Fibroblast of lung (primary cell): ENCODE results near the gene ASH1L.

Source experiments
- EZH2 ChIP-seq: IDR thresholded peaks from 2 replicates; pipeline ENCODE4 v1.5.1; 2012; ENCODE audit warnings: low read length, control low read depth, mild to moderate bottlenecking; ENCODE audit errors: missing control alignments
- TF ChIP-seq, protein P1 (sequence below), 2 donors: IDR thresholded peaks in 1 of 2; conservative IDR thresholded peaks in 1 of 2; 1 replicate in 1 of 2; 2 replicates in 1 of 2; pipeline ENCODE4 v1.5.1; 2011 to 2012; ENCODE audit warnings: low read length in 2 of 2, control low read depth in 1 of 2, inconsistent platforms in 1 of 2, low read depth in 1 of 2, mild to moderate bottlenecking in 1 of 2

DNA sequence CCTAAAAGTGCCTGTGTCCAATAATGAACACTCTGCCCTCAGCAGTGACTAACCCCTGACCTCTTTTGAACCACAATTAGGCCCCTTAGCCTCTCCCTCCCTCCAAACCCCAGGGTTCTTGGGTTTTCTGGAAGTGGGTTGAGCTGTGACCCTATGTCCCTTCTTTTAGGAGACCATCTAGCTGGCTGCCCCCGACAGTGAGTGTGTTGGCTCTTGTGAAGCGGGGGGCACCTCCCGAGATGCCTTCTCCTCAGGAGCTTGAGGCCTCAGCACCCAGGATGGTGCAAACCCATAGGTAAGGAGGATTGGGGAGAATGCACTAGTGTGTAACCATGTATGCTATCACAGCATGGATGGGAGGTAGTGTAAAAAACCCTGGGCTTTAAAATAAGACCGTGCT is 234.6 kb downstream of the ASH1L start:
- TF ChIP-seq, protein P1, sequence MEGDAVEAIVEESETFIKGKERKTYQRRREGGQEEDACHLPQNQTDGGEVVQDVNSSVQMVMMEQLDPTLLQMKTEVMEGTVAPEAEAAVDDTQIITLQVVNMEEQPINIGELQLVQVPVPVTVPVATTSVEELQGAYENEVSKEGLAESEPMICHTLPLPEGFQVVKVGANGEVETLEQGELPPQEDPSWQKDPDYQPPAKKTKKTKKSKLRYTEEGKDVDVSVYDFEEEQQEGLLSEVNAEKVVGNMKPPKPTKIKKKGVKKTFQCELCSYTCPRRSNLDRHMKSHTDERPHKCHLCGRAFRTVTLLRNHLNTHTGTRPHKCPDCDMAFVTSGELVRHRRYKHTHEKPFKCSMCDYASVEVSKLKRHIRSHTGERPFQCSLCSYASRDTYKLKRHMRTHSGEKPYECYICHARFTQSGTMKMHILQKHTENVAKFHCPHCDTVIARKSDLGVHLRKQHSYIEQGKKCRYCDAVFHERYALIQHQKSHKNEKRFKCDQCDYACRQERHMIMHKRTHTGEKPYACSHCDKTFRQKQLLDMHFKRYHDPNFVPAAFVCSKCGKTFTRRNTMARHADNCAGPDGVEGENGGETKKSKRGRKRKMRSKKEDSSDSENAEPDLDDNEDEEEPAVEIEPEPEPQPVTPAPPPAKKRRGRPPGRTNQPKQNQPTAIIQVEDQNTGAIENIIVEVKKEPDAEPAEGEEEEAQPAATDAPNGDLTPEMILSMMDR (conservative IDR thresholded peaks at IDR 0.05 in 1 of 2, IDR thresholded peaks at IDR 0.05 in 1 of 2; ENCODE audit: low read depth in 1 of 2, low read length in 2 of 2) = no peak
- no peak for TF ChIP-seq EZH2
